ENCODE results near the gene UNC45A. TPM values are rescaled to one million over a fixed set of nuclear protein-coding genes. Genes with fewer than 3 reads are reported as not detected.

Gene UNC45A
- total RNA-seq, 1 experiment from 2014 or later: 101 TPM

DNA sequence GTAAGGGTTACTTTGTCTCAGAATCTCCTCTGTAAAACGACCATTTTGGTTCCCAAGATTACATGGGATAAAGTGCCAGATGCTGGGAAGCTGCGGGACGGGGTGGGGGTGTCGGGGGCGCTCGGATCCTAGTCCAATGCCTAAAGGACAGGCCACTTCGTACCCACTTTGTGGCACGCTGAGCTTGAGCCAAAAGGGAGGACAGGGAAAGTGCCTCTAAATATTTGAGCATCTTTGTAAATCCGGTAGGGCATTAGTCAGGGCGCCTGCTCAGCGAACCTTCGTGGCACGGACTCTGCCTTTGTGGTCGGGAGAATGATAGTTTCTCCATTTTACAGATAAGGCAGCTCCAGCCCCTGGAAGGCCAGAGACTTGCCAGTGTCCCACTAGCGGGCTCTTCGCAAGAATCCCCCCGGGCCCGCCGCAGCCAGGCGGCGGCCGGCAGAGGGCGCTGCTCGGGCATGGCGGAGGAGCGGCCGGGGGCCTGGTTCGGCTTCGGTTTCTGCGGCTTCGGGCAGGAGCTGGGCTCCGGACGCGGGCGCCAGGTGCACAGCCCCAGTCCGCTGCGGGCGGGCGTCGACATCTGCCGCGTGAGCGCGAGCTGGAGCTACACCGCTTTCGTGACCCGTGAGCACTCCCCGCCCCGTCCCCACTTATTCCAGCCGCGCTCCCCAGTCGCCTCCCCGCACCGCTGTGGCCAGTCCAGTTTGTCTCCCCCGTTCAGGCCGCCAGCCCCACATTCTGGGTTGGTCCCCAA is 21.4 kb downstream of the UNC45A start:
- peak; percentile 43 for ATAC-seq
- peak; percentile 91 for DNase-seq (ENCODE audit: low spot score)
- ChIA-PET CTCF (interaction anchor here (0.6 to 6.2 kb wide), 57 partner anchors 9 to 1381 kb away, joined by 3 to 264 read pairs (median 5); partner anchors contain the start of genes BLM, FES, HDDC3 and MAN2A2), POLR2A (interaction anchor here (0.7 to 2.1 kb wide), 9 partner anchors 10 to 239 kb away, joined by 3 to 10 read pairs (median 4); partner anchors contain the start of genes BLM, PRC1 and UNC45A)
- Mint-ChIP-seq H3K36me3 (peaks cover 33% of the 10 kb centered on the region), H3K27ac (no peak overlapping the region), H3K9me3 (no peaks in the 10 kb centered on the region), H3K4me3 (peak overlapping the region; percentile 74), H3K27me3 (ENCODE audit: low read depth) (no peaks in the 10 kb centered on the region), H3K4me1 (peaks cover 16% of the 10 kb centered on the region)
- TF ChIP-seq MYBL2 (CRISPR knock-in tag; IDR thresholded peaks at IDR 0.05) (peak; percentile 5; the same call in 1 of the 2 replicates), ZNF416 (CRISPR knock-in tag; IDR thresholded peaks at IDR 0.05) (peak; percentile 68; the same call in 1 of the 2 replicates), ZBTB21 (CRISPR knock-in tag; IDR thresholded peaks at IDR 0.05; ENCODE audit: borderline replicate concordance) (no peak), ZNF317 (CRISPR knock-in tag; IDR thresholded peaks at IDR 0.05; ENCODE audit: borderline replicate concordance, low read depth) (0 out of 2 replicates have a peak, but pooled peaks have one; percentile 36), SP1 (CRISPR knock-in tag; conservative IDR thresholded peaks at IDR 0.05) (peak; percentile 35), NFYB (CRISPR knock-in tag; conservative IDR thresholded peaks at IDR 0.05; ENCODE audit: low read depth) (no peak), TEAD1 (CRISPR knock-in tag; IDR thresholded peaks at IDR 0.05) (no peak), SMAD3 (CRISPR knock-in tag; IDR thresholded peaks at IDR 0.05; ENCODE audit: borderline replicate concordance) (no peak), ZNF263 (CRISPR knock-in tag; IDR thresholded peaks at IDR 0.05; ENCODE audit: low read depth) (no peak)
- TF ChIP-seq, protein P1, sequence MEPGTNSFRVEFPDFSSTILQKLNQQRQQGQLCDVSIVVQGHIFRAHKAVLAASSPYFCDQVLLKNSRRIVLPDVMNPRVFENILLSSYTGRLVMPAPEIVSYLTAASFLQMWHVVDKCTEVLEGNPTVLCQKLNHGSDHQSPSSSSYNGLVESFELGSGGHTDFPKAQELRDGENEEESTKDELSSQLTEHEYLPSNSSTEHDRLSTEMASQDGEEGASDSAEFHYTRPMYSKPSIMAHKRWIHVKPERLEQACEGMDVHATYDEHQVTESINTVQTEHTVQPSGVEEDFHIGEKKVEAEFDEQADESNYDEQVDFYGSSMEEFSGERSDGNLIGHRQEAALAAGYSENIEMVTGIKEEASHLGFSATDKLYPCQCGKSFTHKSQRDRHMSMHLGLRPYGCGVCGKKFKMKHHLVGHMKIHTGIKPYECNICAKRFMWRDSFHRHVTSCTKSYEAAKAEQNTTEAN (CRISPR knock-in tag; IDR thresholded peaks at IDR 0.05): 0 out of 2 replicates have a peak, but pooled peaks have one; percentile 50
- TF ChIP-seq, protein P2, sequence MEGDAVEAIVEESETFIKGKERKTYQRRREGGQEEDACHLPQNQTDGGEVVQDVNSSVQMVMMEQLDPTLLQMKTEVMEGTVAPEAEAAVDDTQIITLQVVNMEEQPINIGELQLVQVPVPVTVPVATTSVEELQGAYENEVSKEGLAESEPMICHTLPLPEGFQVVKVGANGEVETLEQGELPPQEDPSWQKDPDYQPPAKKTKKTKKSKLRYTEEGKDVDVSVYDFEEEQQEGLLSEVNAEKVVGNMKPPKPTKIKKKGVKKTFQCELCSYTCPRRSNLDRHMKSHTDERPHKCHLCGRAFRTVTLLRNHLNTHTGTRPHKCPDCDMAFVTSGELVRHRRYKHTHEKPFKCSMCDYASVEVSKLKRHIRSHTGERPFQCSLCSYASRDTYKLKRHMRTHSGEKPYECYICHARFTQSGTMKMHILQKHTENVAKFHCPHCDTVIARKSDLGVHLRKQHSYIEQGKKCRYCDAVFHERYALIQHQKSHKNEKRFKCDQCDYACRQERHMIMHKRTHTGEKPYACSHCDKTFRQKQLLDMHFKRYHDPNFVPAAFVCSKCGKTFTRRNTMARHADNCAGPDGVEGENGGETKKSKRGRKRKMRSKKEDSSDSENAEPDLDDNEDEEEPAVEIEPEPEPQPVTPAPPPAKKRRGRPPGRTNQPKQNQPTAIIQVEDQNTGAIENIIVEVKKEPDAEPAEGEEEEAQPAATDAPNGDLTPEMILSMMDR (IDR thresholded peaks at IDR 0.05): peak; percentile 91
- TF ChIP-seq, protein P3, sequence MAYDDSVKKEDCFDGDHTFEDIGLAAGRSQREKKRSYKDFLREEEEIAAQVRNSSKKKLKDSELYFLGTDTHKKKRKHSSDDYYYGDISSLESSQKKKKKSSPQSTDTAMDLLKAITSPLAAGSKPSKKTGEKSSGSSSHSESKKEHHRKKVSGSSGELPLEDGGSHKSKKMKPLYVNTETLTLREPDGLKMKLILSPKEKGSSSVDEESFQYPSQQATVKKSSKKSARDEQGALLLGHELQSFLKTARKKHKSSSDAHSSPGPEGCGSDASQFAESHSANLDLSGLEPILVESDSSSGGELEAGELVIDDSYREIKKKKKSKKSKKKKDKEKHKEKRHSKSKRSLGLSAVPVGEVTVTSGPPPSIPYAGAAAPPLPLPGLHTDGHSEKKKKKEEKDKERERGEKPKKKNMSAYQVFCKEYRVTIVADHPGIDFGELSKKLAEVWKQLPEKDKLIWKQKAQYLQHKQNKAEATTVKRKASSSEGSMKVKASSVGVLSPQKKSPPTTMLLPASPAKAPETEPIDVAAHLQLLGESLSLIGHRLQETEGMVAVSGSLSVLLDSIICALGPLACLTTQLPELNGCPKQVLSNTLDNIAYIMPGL (CRISPR knock-in tag; IDR thresholded peaks at IDR 0.05): peak; percentile 96
- TF ChIP-seq, protein P4, sequence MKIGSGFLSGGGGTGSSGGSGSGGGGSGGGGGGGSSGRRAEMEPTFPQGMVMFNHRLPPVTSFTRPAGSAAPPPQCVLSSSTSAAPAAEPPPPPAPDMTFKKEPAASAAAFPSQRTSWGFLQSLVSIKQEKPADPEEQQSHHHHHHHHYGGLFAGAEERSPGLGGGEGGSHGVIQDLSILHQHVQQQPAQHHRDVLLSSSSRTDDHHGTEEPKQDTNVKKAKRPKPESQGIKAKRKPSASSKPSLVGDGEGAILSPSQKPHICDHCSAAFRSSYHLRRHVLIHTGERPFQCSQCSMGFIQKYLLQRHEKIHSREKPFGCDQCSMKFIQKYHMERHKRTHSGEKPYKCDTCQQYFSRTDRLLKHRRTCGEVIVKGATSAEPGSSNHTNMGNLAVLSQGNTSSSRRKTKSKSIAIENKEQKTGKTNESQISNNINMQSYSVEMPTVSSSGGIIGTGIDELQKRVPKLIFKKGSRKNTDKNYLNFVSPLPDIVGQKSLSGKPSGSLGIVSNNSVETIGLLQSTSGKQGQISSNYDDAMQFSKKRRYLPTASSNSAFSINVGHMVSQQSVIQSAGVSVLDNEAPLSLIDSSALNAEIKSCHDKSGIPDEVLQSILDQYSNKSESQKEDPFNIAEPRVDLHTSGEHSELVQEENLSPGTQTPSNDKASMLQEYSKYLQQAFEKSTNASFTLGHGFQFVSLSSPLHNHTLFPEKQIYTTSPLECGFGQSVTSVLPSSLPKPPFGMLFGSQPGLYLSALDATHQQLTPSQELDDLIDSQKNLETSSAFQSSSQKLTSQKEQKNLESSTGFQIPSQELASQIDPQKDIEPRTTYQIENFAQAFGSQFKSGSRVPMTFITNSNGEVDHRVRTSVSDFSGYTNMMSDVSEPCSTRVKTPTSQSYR (CRISPR knock-in tag; IDR thresholded peaks at IDR 0.05): 0 out of 2 replicates have a peak, but pooled peaks have one; percentile 19

DNA sequence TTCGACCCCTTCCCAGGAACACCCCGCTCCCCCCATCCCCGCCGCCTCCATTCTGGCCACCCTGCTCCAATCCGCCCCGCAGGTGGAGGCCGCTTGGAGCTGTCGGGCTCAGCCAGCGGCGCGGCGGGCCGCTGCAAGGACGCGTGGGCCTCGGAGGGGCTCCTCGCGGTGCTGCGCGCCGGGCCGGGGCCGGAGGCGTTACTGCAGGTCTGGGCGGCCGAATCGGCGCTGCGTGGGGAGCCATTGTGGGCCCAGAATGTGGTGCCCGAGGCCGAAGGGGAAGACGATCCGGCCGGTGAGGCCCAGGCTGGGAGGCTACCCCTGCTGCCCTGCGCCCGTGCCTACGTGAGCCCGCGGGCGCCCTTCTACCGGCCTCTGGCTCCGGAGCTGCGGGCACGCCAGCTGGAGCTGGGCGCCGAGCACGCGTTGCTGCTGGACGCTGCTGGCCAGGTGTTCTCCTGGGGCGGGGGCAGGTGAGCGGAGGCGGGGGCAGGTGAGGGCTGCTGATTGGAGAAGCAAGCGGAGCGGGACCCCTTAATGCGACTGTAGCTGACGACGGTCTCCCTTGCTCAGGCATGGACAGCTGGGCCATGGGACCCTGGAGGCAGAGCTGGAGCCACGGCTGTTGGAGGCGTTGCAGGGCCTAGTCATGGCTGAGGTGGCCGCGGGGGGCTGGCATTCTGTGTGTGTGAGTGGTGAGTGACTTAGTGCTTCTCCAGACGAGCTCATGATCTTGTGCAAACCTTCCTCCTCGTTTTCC is 22.1 kb downstream of the UNC45A start:
- no peaks in the 10 kb centered on the region for H3K9me3 Mint-ChIP-seq
- peak overlapping the region; percentile 74 for H3K4me3 Mint-ChIP-seq
- CTCF ChIA-PET: interaction anchor here (0.6 to 6.2 kb wide), 61 partner anchors 10 to 1382 kb away, joined by 3 to 264 read pairs (median 5); partner anchors contain the start of genes BLM, FES, HDDC3 and MAN2A2
- no peak overlapping the region for H3K27ac Mint-ChIP-seq
- H3K27me3 Mint-ChIP-seq (ENCODE audit: low read depth): no peaks in the 10 kb centered on the region
- H3K4me1 Mint-ChIP-seq: peaks cover 16% of the 10 kb centered on the region
- peaks cover 33% of the 10 kb centered on the region for H3K36me3 Mint-ChIP-seq
- ATAC-seq (peak; percentile 6), DNase-seq (ENCODE audit: low spot score) (peak; percentile 61)
- POLR2A ChIA-PET: interaction anchor here (0.7 to 2.1 kb wide), 10 partner anchors 9 to 240 kb away, joined by 3 to 10 read pairs (median 4); partner anchors contain the start of genes BLM, PRC1 and UNC45A
- TF ChIP-seq, protein P5, sequence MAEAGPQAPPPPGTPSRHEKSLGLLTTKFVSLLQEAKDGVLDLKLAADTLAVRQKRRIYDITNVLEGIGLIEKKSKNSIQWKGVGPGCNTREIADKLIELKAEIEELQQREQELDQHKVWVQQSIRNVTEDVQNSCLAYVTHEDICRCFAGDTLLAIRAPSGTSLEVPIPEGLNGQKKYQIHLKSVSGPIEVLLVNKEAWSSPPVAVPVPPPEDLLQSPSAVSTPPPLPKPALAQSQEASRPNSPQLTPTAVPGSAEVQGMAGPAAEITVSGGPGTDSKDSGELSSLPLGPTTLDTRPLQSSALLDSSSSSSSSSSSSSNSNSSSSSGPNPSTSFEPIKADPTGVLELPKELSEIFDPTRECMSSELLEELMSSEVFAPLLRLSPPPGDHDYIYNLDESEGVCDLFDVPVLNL (CRISPR knock-in tag; IDR thresholded peaks at IDR 0.05; ENCODE audit: borderline replicate concordance, low read depth): no peak
- peak; percentile 86; the same call in 1 of the 2 replicates for TF ChIP-seq FOXP1 (CRISPR knock-in tag; IDR thresholded peaks at IDR 0.05; ENCODE audit: borderline replicate concordance)
- TF ChIP-seq SMAD3 (CRISPR knock-in tag; IDR thresholded peaks at IDR 0.05; ENCODE audit: borderline replicate concordance): no peak
- TF ChIP-seq, protein P6, sequence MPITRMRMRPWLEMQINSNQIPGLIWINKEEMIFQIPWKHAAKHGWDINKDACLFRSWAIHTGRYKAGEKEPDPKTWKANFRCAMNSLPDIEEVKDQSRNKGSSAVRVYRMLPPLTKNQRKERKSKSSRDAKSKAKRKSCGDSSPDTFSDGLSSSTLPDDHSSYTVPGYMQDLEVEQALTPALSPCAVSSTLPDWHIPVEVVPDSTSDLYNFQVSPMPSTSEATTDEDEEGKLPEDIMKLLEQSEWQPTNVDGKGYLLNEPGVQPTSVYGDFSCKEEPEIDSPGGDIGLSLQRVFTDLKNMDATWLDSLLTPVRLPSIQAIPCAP (CRISPR knock-in tag; IDR thresholded peaks at IDR 0.05): 0 out of 2 replicates have a peak, but pooled peaks have one; percentile 43
- TF ChIP-seq, protein P7, sequence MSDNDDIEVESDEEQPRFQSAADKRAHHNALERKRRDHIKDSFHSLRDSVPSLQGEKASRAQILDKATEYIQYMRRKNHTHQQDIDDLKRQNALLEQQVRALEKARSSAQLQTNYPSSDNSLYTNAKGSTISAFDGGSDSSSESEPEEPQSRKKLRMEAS (CRISPR knock-in tag; IDR thresholded peaks at IDR 0.05): 0 out of 2 replicates have a peak, but pooled peaks have one; percentile 46
- TF ChIP-seq FOXK1 (CRISPR knock-in tag; IDR thresholded peaks at IDR 0.05): peak; percentile 32; the same call in 1 of the 2 replicates
- peak; percentile 51; the same call in 1 of the 2 replicates for TF ChIP-seq MYBL2 (CRISPR knock-in tag; IDR thresholded peaks at IDR 0.05)
- TF ChIP-seq TCF7 (CRISPR knock-in tag; IDR thresholded peaks at IDR 0.05; ENCODE audit: low read depth): 0 out of 2 replicates have a peak, but pooled peaks have one; percentile 27
- TF ChIP-seq ZNF416 (CRISPR knock-in tag; IDR thresholded peaks at IDR 0.05): no peak

Data from WTC11 (cell line).